NCI-H2107 treated with DMSO at 0.1 percent for 48 hours (cell line): ENCODE measurements around the gene EPS8L3.
"Not testable (repeated sequence)": the region's sequence is repeated elsewhere in the genome, so short reads cannot be mapped to it uniquely, and the experiment has no call there.

Experiments
- DNase-seq: peaks from one replicate; lab custom pipeline; 2025; ENCODE audit not compliant: unreplicated experiment; lab: John Stamatoyannopoulos, UW

Gene EPS8L3

GRCh38 chr1:109714661-109715372 is 48.9 kb downstream of the EPS8L3 start:
- DNase-seq = no peak

GRCh38 chr1:109713636-109714035 is 50.1 kb downstream of the EPS8L3 start:
- no peak for DNase-seq

- DNase-seq = no peak
Measured at GRCh38 chr1:109712321-109712864, 51.3 kb downstream of the EPS8L3 start.

- not testable (repeated sequence) for DNase-seq
Measured at GRCh38 chr1:109711593-109712320, 52.0 kb downstream of the EPS8L3 start, which contains the start of gene GSTM5. GSTM5 (plus strand) TSS chr1:109712251; CDS start chr1:109712313, 62 bp downstream.

GRCh38 chr1:109709822-109710221 is 53.9 kb downstream of the EPS8L3 start:
- not testable (repeated sequence) for DNase-seq

GRCh38 chr1:109708949-109709348 is 54.8 kb downstream of the EPS8L3 start:
- DNase-seq = not testable (repeated sequence)

GRCh38 chr1:109705411-109705810 is 58.3 kb downstream of the EPS8L3 start:
- no peak for DNase-seq

GRCh38 chr1:109704173-109704572 is 59.5 kb downstream of the EPS8L3 start:
- no peak for DNase-seq

GRCh38 chr1:109702940-109703339 is 60.8 kb downstream of the EPS8L3 start:
- not testable (repeated sequence) for DNase-seq
